Activated T-helper 1 cell treated with anti-CD3 and anti-CD28 coated beads, Interleukin-12 subunit alpha, Interleukin-12 subunit beta, Interleukin-2, Interleukin-4 antibody, amounts not matched to agents 30 ng/mL and 10 ng/mL and 1 ng/mL, durations not matched to agents 14 hours and 24 hours and 36 hours (primary cell): ENCODE measurements around the gene TMEM14B. TPM values are rescaled to one million over a fixed set of nuclear protein-coding genes. Genes with fewer than 3 reads are reported as not detected.

Experiments
- DNase-seq: peaks from one replicate; pipeline ENCODE4 v3.0.0; 2021; ENCODE audit warnings: low spot score
- H3K27ac Mint-ChIP-seq: one replicate; pipeline ENCODE4 v1.8.0; 2021; ENCODE audit warnings: mild to moderate bottlenecking, mixed read lengths
- H3K27me3 Mint-ChIP-seq: one replicate; pipeline ENCODE4 v1.8.0; 2022; ENCODE audit warnings: mild to moderate bottlenecking, moderate library complexity, mixed read lengths; ENCODE audit not compliant: insufficient read depth
- H3K36me3 Mint-ChIP-seq: one replicate; pipeline ENCODE4 v1.8.0; 2021; ENCODE audit warnings: low read depth, mixed read lengths
- H3K4me1 Mint-ChIP-seq: one replicate; pipeline ENCODE4 v1.8.0; 2021; ENCODE audit warnings: low read depth, mixed read lengths
- H3K4me3 Mint-ChIP-seq: one replicate; pipeline ENCODE4 v1.8.0; 2021; ENCODE audit warnings: mild to moderate bottlenecking, moderate library complexity, mixed read lengths
- H3K9me3 Mint-ChIP-seq: one replicate; pipeline ENCODE4 v1.8.0; 2021; ENCODE audit warnings: mixed read lengths
- intact Hi-C: fragments of 100-400 bp; cut with micrococcal nuclease; formaldehyde crosslinking; loops from one replicate; pipeline ENCODE4 v1.15.1; 2024
- total RNA-seq: library from RNA; stranded (reverse); gene quantifications from 2 replicates; pipeline ENCODE4 v1.2.3, GENCODE V29; 2022

The TMEM14B gene
- total RNA-seq, 1 donor from 2014 or later: 83.7 TPM

- Mint-ChIP-seq H3K4me3 (no peak overlapping the region), H3K4me1 (no peaks in the 10 kb centered on the region), H3K9me3 (no peaks in the 10 kb centered on the region), H3K27ac (no peak overlapping the region), H3K27me3 (no peaks in the 10 kb centered on the region), H3K36me3 (peaks cover 2% of the 10 kb centered on the region)
- intact Hi-C loops: loop anchor here (1.0 kb wide), 5 partner anchors 42 to 323 kb away; partner anchors contain the start of gene TMEM14C
- DNase-seq: no peak
These were observed 53.2 kb downstream of the TMEM14B start for GRCh38 chr6:10800810-10801209.

- Mint-ChIP-seq H3K27me3 (no peaks in the 10 kb centered on the region), H3K4me3 (no peak overlapping the region), H3K4me1 (no peaks in the 10 kb centered on the region), H3K27ac (no peak overlapping the region), H3K9me3 (no peaks in the 10 kb centered on the region), H3K36me3 (peaks cover 2% of the 10 kb centered on the region)
- peak; percentile 48 for DNase-seq
- intact Hi-C loops: loop anchor here (1.0 kb wide), 5 partner anchors 42 to 323 kb away; partner anchors contain the start of gene TMEM14C
These were observed 53.7 kb downstream of the TMEM14B start for GRCh38 chr6:10801224-10801848.

Other genes starting within 250 kb of the TMEM14B start
- 2.0 and 3.0 TPM in 2 replicates for gene GCNT2, start 226.5 kb upstream of the TMEM14B start, total RNA-seq
- 3.6 and 6.0 TPM in 2 replicates for gene C6orf52, start 53.2 kb upstream of the TMEM14B start, total RNA-seq
- gene PAK1IP1, start 52.8 kb upstream of the TMEM14B start, total RNA-seq: 35.3 and 37.4 TPM in 2 replicates
- gene TMEM14C, start 24.7 kb upstream of the TMEM14B start, total RNA-seq: 57.3 and 63.1 TPM in 2 replicates
- 0.67 and 0.73 TPM in 2 replicates for gene MAK, start 90.7 kb downstream of the TMEM14B start, total RNA-seq
- gene GCM2, start 134.2 kb downstream of the TMEM14B start, total RNA-seq: not detected in 2 replicates
- gene SYCP2L, start 139.2 kb downstream of the TMEM14B start, total RNA-seq: not detected in 2 replicates